GM19397 (cell line): ENCODE results near the gene RXRB.
A peak's percentile ranks its signal among the peaks of the same experiment; 100 is the strongest.
"Not testable (repeated sequence)": the region's sequence is repeated elsewhere in the genome, so short reads cannot be mapped to it uniquely, and the experiment has no call there.

Experiments used
- ATAC-seq: cut with Tn5 transposase; IDR thresholded peaks from one replicate; pipeline ENCODE4 v1.9.1; 2021; ENCODE audit warnings: mild to moderate bottlenecking, moderate library complexity; ENCODE audit not compliant: unreplicated experiment

Gene RXRB

GRCh38 chr6:33200219-33201146, at the start of gene RXRB, which contains the start of gene SLC39A7:
RXRB (minus strand) TSS chr6:33200665; CDS start chr6:33200476, 189 bp downstream.
SLC39A7 (plus strand) TSS chr6:33200867; CDS start chr6:33201246, 379 bp downstream.
- ATAC-seq: peak; percentile 64

- ATAC-seq: peak; percentile 5
These were observed 49.5 kb upstream of the RXRB start for GRCh38 chr6:33249732-33250630.

- ATAC-seq: peak; percentile 83
These were observed 48.7 kb upstream of the RXRB start for GRCh38 chr6:33248932-33249731.

DNA sequence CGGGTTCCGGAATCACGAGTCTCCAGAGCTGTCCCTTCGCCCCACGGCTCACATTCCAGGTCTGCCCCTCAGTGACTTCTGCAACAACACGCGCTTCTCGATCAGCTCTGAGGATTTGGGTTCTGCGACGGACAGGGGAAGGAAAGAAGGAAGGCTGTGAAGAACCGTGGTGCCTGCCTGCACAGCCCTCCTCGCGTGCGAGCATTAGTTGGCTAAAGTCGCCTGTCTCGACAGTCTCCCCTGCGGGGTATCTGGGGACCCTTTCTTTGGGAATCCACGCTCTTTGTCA, 48.1 kb upstream of the RXRB start:
- ATAC-seq: peak; percentile 6

DNA sequence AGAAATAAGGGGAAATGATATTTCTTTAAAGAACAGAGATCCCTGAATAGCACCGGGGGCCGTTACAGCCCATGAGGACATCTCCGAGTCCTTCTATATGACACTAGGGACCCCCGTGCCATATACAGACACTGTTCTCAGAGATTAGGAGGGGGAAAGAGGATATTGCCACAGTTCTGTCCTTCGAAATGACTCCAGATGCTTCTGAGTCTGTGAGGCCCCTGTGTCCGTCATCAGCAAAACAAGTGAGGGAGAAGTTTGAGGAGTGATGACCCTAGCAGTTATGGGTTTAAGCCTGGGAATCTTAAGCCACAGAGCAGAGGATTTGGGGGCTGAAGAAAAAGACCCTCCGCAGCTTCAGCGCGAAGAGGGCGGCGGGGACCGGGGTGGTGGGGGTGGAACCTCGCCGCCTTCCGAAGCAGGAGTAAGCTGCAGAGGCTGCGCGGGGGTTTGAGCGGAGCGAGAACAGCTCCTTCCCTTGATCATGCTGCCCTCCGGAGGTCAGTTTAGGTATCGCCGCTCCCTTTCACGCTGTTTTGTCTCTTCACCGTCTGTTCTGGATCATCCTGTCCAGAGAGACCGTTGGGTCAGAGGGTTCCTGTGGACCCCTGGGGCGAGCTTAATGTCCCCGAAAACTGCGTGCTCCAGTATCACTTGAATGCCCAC, 47.6 kb upstream of the RXRB start:
- ATAC-seq: peak; percentile 28

DNA sequence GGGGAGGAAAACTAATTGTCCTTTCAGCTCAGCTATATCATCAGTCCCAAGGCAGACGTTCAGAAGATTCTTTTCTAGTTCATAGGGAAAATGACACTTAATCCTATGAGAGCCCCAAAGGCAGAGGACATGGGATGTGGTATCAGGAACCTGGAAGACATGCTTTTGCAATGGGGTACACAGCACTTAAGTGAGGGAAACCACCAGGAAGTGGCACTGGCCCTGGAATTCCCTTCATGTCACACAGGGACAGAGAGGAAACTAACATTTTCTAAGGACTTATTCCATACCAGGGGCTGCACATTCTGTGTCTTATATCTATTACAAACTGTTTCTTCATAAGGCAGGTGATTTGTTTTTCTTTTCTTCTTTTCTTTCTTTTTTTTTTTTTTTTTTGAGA, 43.0 kb upstream of the RXRB start:
- ATAC-seq: no peak

DNA sequence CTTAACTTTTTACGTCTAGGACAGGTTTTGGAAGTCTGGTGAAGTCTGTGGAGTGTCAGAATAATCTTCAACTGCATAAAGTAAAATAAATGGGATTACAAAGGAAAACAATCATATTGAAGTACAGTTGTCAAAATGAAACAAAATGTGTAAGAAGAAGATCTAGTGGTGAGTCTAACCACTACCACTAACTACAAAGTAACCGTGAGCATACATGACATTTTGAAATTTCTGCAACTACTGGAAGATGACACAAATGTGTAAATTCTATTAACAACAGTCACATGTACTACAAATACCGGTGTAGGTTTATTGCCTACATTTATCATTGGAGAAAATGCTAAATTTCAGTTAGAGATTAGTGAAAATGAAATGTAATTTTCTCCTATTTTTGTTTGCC, 41.5 kb upstream of the RXRB start:
- ATAC-seq: no peak

DNA sequence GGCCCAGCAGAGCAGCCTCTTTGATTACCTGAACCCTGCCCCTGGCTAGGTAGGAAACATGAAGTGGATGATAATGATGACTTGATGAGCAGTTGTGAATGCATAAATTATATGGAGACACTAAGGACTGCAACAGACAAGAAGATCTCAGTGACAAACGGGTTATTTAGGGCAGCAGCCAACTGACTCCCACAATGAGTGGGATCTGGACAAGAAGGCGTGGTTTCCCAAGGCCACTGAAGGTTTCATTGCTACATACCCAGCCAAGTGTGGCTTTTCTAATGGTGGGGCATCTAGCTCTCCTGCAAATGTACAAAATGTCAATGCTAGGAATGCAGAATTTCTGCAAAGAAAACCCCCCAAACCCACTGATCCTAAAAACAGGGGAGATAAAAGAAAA, 37.3 kb upstream of the RXRB start:
- no peak for ATAC-seq

- ATAC-seq: no peak
These were observed 36.4 kb upstream of the RXRB start for GRCh38 chr6:33236852-33237251.

- no peak for ATAC-seq
These were observed 35.9 kb upstream of the RXRB start for GRCh38 chr6:33236328-33236727.

DNA sequence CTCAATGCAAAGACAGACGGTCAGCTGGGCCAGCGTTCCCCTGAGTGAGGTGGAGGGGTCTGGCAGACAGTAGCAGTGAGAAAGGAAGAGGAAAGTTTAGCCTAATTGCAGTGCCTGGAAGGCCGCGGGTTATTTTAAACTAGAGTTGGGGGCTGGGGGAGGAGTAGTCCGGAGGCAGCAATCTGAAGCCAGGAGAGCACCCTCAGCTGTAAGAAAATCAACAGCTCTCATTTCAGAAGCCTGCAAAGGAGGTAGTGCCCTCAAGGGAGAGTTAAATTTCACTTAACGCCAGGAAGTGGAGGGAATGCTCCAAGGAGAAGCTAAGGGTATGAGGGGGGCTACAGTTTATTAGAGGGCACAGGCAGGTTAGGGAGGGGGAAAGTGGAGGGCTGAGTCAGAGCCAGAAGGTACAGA, 34.8 kb upstream of the RXRB start:
- no peak for ATAC-seq

DNA sequence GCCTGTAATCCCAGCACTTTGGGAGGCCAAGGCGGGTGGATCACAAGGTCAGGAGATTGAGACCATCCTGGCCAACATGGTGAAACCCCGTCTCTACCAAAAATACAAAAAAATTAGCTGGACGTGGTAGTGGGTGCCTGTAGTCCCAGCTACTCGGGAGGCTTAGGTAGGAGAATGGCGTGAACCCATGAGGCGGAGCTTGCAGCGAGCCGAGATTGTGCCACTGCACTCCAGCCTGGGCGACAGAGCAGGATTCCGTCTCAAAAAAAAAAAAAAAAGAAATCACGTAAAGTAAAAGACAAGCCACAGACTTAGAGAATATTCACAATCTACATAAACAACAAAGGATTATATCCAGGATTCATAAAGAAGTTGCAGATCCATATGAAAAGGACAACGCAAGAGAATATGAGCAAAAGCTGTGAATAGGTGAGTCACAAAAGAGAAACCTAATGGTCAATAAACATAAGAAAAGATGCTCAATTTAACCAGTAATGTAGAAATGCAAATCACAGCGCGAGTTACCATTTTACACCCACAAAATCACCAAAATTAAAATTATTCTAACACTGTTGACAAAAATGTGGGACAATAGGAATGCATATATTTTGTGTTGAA, 26.1 kb upstream of the RXRB start:
- not testable (repeated sequence) for ATAC-seq

DNA sequence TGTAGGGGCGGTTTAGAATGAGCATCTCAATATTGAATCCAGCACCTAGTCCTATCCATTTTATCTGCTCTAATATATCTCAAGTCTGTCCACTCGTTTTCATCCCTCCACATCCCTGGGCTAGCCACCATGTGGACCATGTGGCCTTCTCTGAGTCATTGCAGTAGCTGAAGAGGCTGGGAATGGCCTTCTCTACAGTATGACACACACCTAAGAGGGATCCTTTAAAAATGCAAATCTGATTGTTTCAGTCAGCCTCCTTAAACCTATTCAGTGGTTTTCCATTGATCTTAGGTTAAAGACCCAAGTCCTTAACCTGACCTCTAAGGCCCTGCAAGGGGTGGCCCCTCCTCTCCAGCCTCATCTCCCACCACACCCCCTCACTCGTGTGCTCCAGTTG, 17.2 kb upstream of the RXRB start:
- ATAC-seq: no peak

GRCh38 chr6:33217246-33217645, 16.8 kb upstream of the RXRB start:
- ATAC-seq: no peak

DNA sequence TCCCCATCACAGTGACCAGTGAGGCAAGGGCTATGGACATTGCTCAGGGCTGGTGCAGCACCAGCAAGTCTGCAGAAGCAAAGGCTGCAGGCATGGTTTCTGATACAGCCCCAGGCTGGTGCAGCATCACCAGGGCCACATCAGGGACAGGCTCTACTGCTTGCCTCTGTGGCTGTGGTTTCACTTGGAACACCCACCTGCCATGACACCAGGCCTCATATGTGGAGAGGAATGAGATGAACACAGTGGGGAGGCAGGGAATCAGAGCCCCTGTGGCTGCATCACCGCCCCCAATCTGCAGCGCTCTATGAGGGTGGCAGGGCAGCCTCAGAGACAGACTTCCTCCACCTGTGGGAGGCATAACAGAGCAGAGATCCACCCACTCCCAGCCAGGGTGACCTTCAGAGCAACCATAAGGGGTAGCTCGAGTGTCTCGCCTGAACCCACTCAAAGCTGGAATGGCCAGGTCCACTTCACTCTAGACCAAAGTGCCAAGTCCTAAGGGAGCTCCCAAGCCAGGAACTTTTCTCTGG, 15.7 kb upstream of the RXRB start:
- no peak for ATAC-seq

GRCh38 chr6:33215271-33216116, 15.0 kb upstream of the RXRB start:
- ATAC-seq: no peak

DNA sequence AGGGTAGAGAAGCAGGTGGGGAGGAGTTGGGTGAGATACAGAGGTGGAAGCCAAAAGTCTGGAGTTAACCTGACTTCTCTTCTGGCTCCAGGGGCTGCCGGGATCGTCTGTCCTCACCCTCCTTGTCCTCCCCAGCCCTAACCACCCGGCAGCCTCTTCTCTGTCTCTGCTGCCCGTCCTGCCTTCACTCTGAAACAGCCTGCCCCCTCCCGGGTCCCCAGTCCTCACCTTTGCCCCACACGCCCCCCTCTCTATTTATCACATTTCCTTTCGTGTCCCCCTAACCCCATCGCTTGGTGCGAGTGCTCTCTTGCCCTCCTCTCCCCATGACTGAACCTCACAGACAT, 13.5 kb upstream of the RXRB start:
- ATAC-seq: no peak

GRCh38 chr6:33213166-33213988, 12.9 kb upstream of the RXRB start:
- ATAC-seq: no peak
